GM21576 (cell line): ENCODE measurements around the gene PRSS50.
"Not testable (repeated sequence)": the region's sequence is repeated elsewhere in the genome, so short reads cannot be mapped to it uniquely, and the experiment has no call there.

Experiments
- ATAC-seq: cut with Tn5 transposase; IDR thresholded peaks from one replicate; pipeline ENCODE4 v1.9.1; 2021; ENCODE audit warnings: mild to moderate bottlenecking, moderate library complexity; ENCODE audit not compliant: unreplicated experiment

Gene PRSS50

GRCh38 chr3:46709157-46709654, 8.5 kb downstream of the PRSS50 start:
- no peak for ATAC-seq

GRCh38 chr3:46708401-46709156, 9.1 kb downstream of the PRSS50 start:
- ATAC-seq, result no peak

DNA sequence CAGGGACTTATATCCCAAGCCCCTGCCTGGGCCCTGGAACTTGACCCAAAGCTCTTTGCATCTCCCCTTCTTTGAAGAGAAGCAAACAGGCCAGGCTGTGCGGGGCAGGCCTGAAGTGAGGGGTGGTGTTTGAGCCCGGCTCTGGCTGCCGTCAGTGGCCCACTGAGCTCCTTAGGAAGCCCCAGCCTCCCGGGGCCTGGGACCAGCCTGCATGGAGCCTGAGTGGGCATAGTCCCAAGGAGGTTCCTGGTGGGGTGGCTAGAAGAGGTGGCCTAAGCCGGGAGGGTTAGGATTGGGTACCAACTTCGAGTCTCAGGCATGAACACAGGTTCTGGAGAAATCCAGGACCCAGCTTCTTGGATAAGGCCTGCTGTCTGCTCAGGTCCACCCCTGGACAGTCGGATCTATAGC, 10.1 kb downstream of the PRSS50 start:
- ATAC-seq, result no peak

GRCh38 chr3:46706771-46707582, 10.7 kb downstream of the PRSS50 start:
- ATAC-seq, result no peak

GRCh38 chr3:46705751-46706552, 11.7 kb downstream of the PRSS50 start:
- no peak for ATAC-seq

- peak; percentile 66 for ATAC-seq
These were observed 12.6 kb downstream of the PRSS50 start for GRCh38 chr3:46705022-46705530.

DNA sequence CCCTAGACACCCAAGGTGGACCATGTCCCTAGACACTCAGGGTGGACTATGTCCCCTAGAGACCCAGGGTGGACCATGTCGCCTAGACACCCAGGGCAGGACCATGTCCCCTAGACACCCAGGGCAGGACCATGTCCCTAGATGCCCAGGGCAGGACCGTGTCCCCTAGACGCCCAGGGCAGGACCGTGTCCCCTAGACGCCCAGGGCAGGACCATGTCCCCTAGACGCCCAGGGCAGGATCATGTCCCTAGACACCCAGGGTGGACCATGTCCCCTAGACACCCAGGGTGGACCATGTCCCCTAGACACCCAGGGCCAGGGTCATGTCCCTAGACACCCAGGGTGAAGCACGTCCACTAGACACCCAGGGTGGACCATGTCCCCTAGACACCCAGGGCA, 13.3 kb downstream of the PRSS50 start:
- not testable (repeated sequence) for ATAC-seq

DNA sequence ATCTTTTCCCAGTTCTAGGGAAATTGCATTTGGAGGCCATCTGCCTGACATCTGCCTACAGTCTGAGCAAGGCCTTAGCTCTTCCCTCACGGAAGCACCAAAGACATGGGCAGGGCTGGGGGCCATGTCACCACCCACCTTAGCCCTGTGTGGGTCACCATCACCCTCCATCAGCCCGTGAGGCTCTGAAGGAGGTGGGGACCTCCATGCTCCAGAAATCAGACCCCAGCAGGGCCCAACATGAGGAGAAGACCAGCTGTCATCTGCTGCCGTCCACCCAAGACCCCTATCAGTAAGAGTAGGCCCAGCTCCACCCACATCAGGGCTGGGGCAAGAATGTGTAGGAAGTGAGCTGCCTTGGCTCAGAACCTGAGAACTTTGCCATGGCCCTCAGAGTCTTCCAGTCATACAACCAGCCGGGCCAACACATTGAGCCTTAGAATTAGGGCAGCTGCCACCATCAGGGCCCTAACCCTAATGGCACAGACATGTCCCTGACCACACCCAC, 14.6 kb downstream of the PRSS50 start:
- ATAC-seq, result no peak

GRCh38 chr3:46702246-46703012, 15.2 kb downstream of the PRSS50 start:
- ATAC-seq, result no peak

DNA sequence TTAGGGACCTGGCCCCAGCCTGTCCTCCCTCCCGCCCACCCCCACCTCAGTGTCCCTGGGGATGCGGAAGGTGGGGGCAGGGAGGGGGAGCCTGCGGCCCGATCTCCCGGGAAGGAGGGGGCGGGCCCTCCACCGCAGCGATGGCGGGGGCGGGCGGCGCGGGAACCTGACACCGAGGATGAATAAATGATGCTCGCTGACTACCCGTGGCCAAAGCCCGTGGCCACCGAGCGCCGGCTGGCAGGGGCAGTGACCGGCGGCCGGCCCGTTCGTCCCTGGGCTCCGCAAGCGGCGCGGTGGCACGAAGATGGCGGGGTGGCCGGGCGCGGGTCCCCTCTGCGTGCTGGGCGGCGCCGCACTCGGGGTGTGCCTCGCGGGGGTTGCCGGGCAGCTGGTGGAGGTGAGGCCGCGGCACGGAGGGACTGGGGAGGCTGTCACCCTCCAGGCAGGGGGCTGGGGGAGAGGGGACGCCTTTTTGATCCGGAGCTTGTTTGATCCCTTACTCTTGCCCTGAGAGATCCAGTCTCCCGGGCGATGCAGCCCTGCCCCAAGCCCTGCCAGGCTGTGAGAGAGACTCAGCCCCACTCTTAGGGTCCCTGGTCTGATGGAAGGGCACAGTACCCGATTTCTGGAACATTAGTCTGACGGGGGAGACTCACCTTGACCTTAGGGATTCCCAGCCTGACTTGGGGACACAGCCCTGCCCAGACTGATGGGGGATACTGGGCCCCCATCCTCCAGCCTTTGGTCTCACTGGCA, 16.3 kb downstream of the PRSS50 start, which contains the start of gene TMIE:
TSS of gene TMIE (plus strand) at position 212 of the 759 bp plus-strand sequence. CDS start at position 308, 96 bp downstream.
- no peak for ATAC-seq

GRCh38 chr3:46700772-46701171, 16.9 kb downstream of the PRSS50 start:
- no peak for ATAC-seq

- ATAC-seq, result no peak
These were observed 17.8 kb downstream of the PRSS50 start for GRCh38 chr3:46699676-46700523.

- ATAC-seq, result no peak
These were observed 21.4 kb downstream of the PRSS50 start for GRCh38 chr3:46695962-46696894.

DNA sequence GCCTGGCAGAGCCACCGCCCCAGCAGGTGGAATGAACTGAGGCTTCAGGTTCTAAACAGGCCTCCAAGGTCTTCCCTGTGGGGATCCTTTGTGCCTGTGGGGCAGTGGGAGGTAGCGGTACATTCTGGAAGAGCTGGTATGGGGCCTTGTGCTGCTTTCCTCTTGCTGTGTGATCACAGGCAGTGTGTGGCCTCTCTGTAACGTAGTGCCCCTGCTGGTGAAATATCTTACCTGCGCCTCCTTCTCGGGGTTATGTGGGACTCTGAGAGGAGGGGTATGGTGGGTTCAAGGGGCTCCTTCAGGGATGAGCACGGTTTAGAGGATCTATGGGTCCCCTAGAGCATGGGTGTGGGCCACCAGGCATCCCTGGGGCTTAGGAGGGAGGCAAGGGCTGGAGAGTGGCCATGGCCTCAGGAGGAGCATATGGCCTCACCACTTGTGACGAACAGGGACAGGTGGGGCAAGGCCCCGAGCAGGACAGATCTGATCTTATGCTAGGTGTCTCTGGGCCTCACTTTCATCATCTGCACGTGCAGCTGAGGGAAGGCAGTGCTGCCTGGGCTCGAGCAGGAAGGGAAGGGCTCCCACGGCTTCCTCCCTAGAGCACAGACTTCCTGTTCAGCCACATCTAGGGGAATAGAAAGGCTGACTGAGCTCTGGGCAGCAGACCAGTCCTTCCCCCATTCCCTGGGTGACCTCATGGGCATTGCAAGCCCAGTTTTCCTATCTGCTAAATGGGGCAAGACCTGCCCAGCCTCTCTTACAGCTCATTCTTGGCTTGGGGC, 22.3 kb downstream of the PRSS50 start:
- no peak for ATAC-seq

- no peak for ATAC-seq
These were observed 23.1 kb downstream of the PRSS50 start for GRCh38 chr3:46694520-46694919.

DNA sequence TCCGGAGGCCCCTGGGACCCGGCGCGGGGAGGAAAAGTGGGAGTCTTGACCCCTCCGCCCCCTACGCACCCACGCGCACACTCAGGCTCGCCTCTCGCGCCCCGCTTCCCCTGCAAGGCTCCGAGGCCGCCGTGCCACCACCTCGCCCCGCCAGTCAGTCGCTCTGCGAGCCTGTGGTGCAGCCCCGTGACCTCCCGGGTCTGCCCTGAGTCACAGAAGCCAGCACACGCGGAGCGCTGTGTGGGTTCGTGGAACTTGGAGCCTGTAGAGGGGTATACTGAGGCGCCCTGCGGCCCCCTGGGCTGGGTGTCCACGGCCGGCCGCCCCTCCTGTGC, 23.8 kb downstream of the PRSS50 start:
- ATAC-seq, result no peak
